DOHH2 (cell line): ENCODE data around the gene MPC1L.
A peak's percentile ranks its signal among the peaks of the same experiment; 100 is the strongest.
"Not testable (repeated sequence)": the region's sequence is repeated elsewhere in the genome, so short reads cannot be mapped to it uniquely, and the experiment has no call there.

ENCODE experiments used
- H3F3A ChIP-seq: fragments of 200-600 bp; sonication (generic), shearing (Covaris generic); 2 replicates; pipeline ENCODE4 v1.6.0; 2016; ENCODE audit warnings: antibody characterized with exemption, mild to moderate bottlenecking; ENCODE audit not compliant: control insufficient read depth, insufficient read depth
- H3K27ac ChIP-seq: fragments of 200-600 bp; sonication (generic); 2 replicates; pipeline ENCODE4 v1.5.1; 2014; ENCODE audit warnings: low read depth, mild to moderate bottlenecking, low read length, moderate library complexity
- H3K27me3 ChIP-seq: fragments of 200-600 bp; sonication (generic); 2 replicates; pipeline ENCODE4 v1.6.1; 2014; ENCODE audit warnings: mild to moderate bottlenecking, low read length, mixed read lengths; ENCODE audit not compliant: control insufficient read depth
- H3K36me3 ChIP-seq: fragments of 200-600 bp; sonication (generic); 2 replicates; pipeline ENCODE4 v1.6.1; 2014; ENCODE audit warnings: mild to moderate bottlenecking, low read length, moderate library complexity, mixed read lengths; ENCODE audit not compliant: control insufficient read depth
- H3K4me1 ChIP-seq: fragments of 200-600 bp; sonication (generic); 2 replicates; pipeline ENCODE4 v1.6.1; 2014; ENCODE audit warnings: mild to moderate bottlenecking, low read length, mixed read lengths; ENCODE audit not compliant: control insufficient read depth
- H3K4me2 ChIP-seq: fragments of 200-600 bp; sonication (generic); 2 replicates; pipeline ENCODE4 v1.6.0; 2014; ENCODE audit warnings: mild to moderate bottlenecking, low read length, moderate library complexity
- H3K4me3 ChIP-seq: fragments of 200-600 bp; sonication (generic); 2 replicates; pipeline ENCODE4 v1.5.1; 2014; ENCODE audit warnings: mild to moderate bottlenecking, low read length, mixed read lengths
- H3K79me2 ChIP-seq: fragments of 200-600 bp; sonication (generic); 2 replicates; pipeline ENCODE4 v1.6.1; 2014; ENCODE audit warnings: mild to moderate bottlenecking, low read length, mixed read lengths; ENCODE audit not compliant: control insufficient read depth
- H3K9me2 ChIP-seq: fragments of 200-600 bp; sonication (generic); replicated peaks from 2 replicates; pipeline ENCODE4 v1.6.1; 2014; ENCODE audit warnings: mild to moderate bottlenecking, low read length, mixed read lengths; ENCODE audit not compliant: control insufficient read depth
- H3K9me3 ChIP-seq: fragments of 200-600 bp; sonication (generic); 2 replicates; pipeline ENCODE4 v1.6.1; 2014; ENCODE audit warnings: antibody characterized with exemption, low read length, mixed read lengths; ENCODE audit not compliant: control insufficient read depth, insufficient read depth
- H4K20me1 ChIP-seq: fragments of 200-600 bp; sonication (generic); 2 replicates; pipeline ENCODE4 v1.6.0; 2014; ENCODE audit warnings: low read depth, mild to moderate bottlenecking, antibody characterized with exemption, low read length, moderate library complexity; ENCODE audit not compliant: control insufficient read depth, insufficient read depth
- CTCF ChIP-seq: fragments of 200-600 bp; sonication (generic); IDR thresholded peaks from one replicate; pipeline ENCODE4 v1.5.1; 2014; ENCODE audit warnings: antibody characterized with exemption, mild to moderate bottlenecking, low read depth, low read length; ENCODE audit not compliant: poor library complexity, severe bottlenecking
- EZH2phosphoT487 ChIP-seq: fragments of 200-600 bp; sonication (generic); IDR thresholded peaks from 2 replicates; pipeline ENCODE4 v1.6.1; 2017; ENCODE audit warnings: borderline replicate concordance, mild to moderate bottlenecking, antibody characterized with exemption, low read length, moderate library complexity, mixed read lengths

MPC1L gene

GRCh38 chrX:40623139-40623536 is at the start of gene MPC1L:
MPC1L (plus strand) TSS chrX:40623428; CDS start chrX:40623566, 138 bp downstream.
- H3K9me2 ChIP-seq: no peaks in the 10 kb centered on the region
- no peaks in the 10 kb centered on the region for H3K27me3 ChIP-seq
- TF ChIP-seq CTCF: no peak
- TF ChIP-seq EZH2phosphoT487: no peak
- H3K4me2 ChIP-seq: no peak within 1 kb of the TSS
- no peaks in the 10 kb centered on the region for H3K9me3 ChIP-seq
- H3K4me1 ChIP-seq: no peaks in the 10 kb centered on the region
- H3K36me3 ChIP-seq: no peaks in the 10 kb centered on the region
- H3K4me3 ChIP-seq: no peak within 1 kb of the TSS
- no peaks in the 10 kb centered on the region for H4K20me1 ChIP-seq
- no peak within 1 kb of the TSS for H3K27ac ChIP-seq
- no peaks in the 10 kb centered on the region for H3K79me2 ChIP-seq
- no peaks in the 10 kb centered on the region for H3F3A ChIP-seq

- Histone ChIP-seq H3K36me3 (no peaks in the 10 kb centered on the region), H4K20me1 (no peaks in the 10 kb centered on the region), H3K4me2 (no peak overlapping the region), H3K79me2 (no peaks in the 10 kb centered on the region), H3K4me3 (no peak overlapping the region), H3K4me1 (peaks cover 12% of the 10 kb centered on the region), H3K9me2 (no peaks in the 10 kb centered on the region), H3K27ac (no peak overlapping the region), H3K27me3 (no peaks in the 10 kb centered on the region), H3F3A (no peaks in the 10 kb centered on the region), H3K9me3 (no peaks in the 10 kb centered on the region)
- TF ChIP-seq EZH2phosphoT487 (no peak), CTCF (peak; percentile 79)
Measured at GRCh38 chrX:40573763-40574162, 49.5 kb upstream of the MPC1L start.

GRCh38 chrX:40575411-40575810 is 47.8 kb upstream of the MPC1L start:
- H4K20me1 ChIP-seq, H3K4me3 ChIP-seq, H3F3A ChIP-seq, H3K79me2 ChIP-seq, H3K27me3 ChIP-seq, H3K9me3 ChIP-seq, H3K9me2 ChIP-seq, H3K27ac ChIP-seq, H3K4me2 ChIP-seq, H3K36me3 ChIP-seq: not testable (repeated sequence)
- H3K4me1 ChIP-seq: peaks cover 15% of the 10 kb centered on the region

- Histone ChIP-seq H3K9me2 (no peaks in the 10 kb centered on the region), H3K79me2 (peaks cover 3% of the 10 kb centered on the region), H3K27ac (no peak overlapping the region), H3K4me2 (no peak overlapping the region), H3K4me1 (peaks cover 6% of the 10 kb centered on the region), H3K36me3 (no peaks in the 10 kb centered on the region), H3F3A (no peaks in the 10 kb centered on the region), H4K20me1 (no peaks in the 10 kb centered on the region), H3K4me3 (no peak overlapping the region), H3K27me3 (no peaks in the 10 kb centered on the region), H3K9me3 (no peaks in the 10 kb centered on the region)
- no peak for TF ChIP-seq EZH2phosphoT487
Measured at GRCh38 chrX:40576291-40576690, 46.9 kb upstream of the MPC1L start.
